GM12878 (cell line): ENCODE measurements around the gene AP1M1. TPM values are rescaled to one million over a fixed set of nuclear protein-coding genes. Genes with fewer than 3 reads are reported as not detected.
A peak's percentile ranks its signal among the peaks of the same experiment; 100 is the strongest.

Experiments used
- ATAC-seq: fragments of 200-7000 bp; cut with Tn5 transposase; 3 replicates; pipeline ENCODE4 v1.9.1; 2020; ENCODE audit warnings: mild to moderate bottlenecking, moderate library complexity
- BruUV-seq: library from RNA; stranded (reverse); fragments of 400-500 nt; replicated peaks from 2 replicates; lab custom pipeline; 2021; lab: Mats Ljungman, UMichigan
- CTCF ChIA-PET: fragments of 300-600 bp; sonication (Branson Sonifier 250); formaldehyde crosslinking; extraction: SDS; loops from one replicate; lab custom pipeline; 2021; ENCODE audit warnings: inconsistent platforms; lab: Yijun Ruan, JAX
- POLR2A ChIA-PET: fragments of 350-600 bp; formaldehyde crosslinking; extraction: SDS; loops from one replicate; lab custom pipeline; 2021; ENCODE audit warnings: inconsistent platforms; lab: Charles Lee
- RAD21 ChIA-PET: fragments of 300-600 bp; sonication (Branson Sonifier 250); formaldehyde crosslinking; loops from one replicate; lab custom pipeline; 2023; ENCODE audit warnings: antibody characterized with exemption; ENCODE audit not compliant: unreplicated experiment; lab: Charles Lee
- SMC1A ChIA-PET: fragments of 300-600 bp; sonication (Branson Sonifier 250); formaldehyde crosslinking; loops from one replicate; lab custom pipeline; 2023; ENCODE audit not compliant: unreplicated experiment, uncharacterized antibody; lab: Charles Lee
- DNase-seq: peaks from one replicate; pipeline ENCODE4 v3.0.0-alpha.2; 2011; ENCODE audit warnings: low read depth, low spot score
- FAIRE-seq: peaks from 3 replicates; lab custom pipeline; 2011; peaks lifted over from hg19 to GRCh38; lab: Jason Lieb, UNC
- H2AFZ ChIP-seq: 2 replicates; pipeline ENCODE4 v1.6.0; 2011; ENCODE audit warnings: low read depth, low read length, control low read depth; ENCODE audit not compliant: control insufficient read depth
- H3K27ac ChIP-seq: 2 replicates; pipeline ENCODE4 v1.5.1; 2011; ENCODE audit warnings: control low read depth; ENCODE audit not compliant: control insufficient read depth, insufficient read depth
- H3K27me3 ChIP-seq, 2 experiments: replicated peaks in 1 of 2; 2 replicates each; pipeline versions ENCODE4 v1.6.0 to v1.6.1; 2011; ENCODE audit warnings: low read length in 1 of 2; ENCODE audit not compliant: control insufficient read depth in 2 of 2, insufficient read depth in 2 of 2
- H3K36me3 ChIP-seq, 2 experiments: 2 replicates each; pipeline ENCODE4 v1.5.1; 2011; ENCODE audit warnings: low read length in 1 of 2; ENCODE audit not compliant: control insufficient read depth in 2 of 2, insufficient read depth in 2 of 2
- H3K4me1 ChIP-seq: 2 replicates; pipeline ENCODE4 v1.6.1; 2011; ENCODE audit warnings: mild to moderate bottlenecking, low read length, moderate library complexity, mixed read lengths; ENCODE audit not compliant: control insufficient read depth, insufficient read depth
- H3K4me2 ChIP-seq: 2 replicates; pipeline ENCODE4 v1.6.0; 2011; ENCODE audit warnings: control low read depth; ENCODE audit not compliant: control insufficient read depth, insufficient read depth
- H3K4me3 ChIP-seq: fragments of 200-600 bp; sonication (generic); 2 replicates; pipeline ENCODE4 v1.5.1; 2016
- H3K79me2 ChIP-seq: 2 replicates; pipeline ENCODE4 v1.6.0; 2011; ENCODE audit warnings: low read length; ENCODE audit not compliant: control insufficient read depth, insufficient read depth
- H3K9ac ChIP-seq: 2 replicates; pipeline ENCODE4 v1.8.0; 2011; ENCODE audit warnings: low read length, control low read depth, mixed read lengths; ENCODE audit not compliant: control insufficient read depth, insufficient read depth
- H3K9me3 ChIP-seq: replicated peaks from 3 replicates; pipeline ENCODE4 v1.5.1; 2011; ENCODE audit warnings: mild to moderate bottlenecking, low read length; ENCODE audit not compliant: control insufficient read depth, insufficient read depth
- H4K20me1 ChIP-seq: 2 replicates; pipeline ENCODE4 v1.6.0; 2011; ENCODE audit not compliant: control insufficient read depth, insufficient read depth
- CBX3 ChIP-seq: fragments of 200-600 bp; sonication (generic); IDR thresholded peaks from 2 replicates; pipeline ENCODE4 v1.6.1; 2016; ENCODE audit warnings: low read depth, borderline replicate concordance
- EED ChIP-seq: sonication (generic); IDR thresholded peaks from 2 replicates; pipeline ENCODE4 v1.6.1; 2016; ENCODE audit warnings: antibody characterized with exemption, low read depth
- HDGF ChIP-seq: fragments of 450-650 bp; IDR thresholded peaks from 2 replicates; pipeline ENCODE4 v1.6.1; 2016; ENCODE audit warnings: antibody characterized with exemption
- NFYA ChIP-seq: IDR thresholded peaks from 2 replicates; pipeline ENCODE4 v1.6.1; 2011; ENCODE audit warnings: low read depth, mild to moderate bottlenecking, low read length, improper control_type of control experiment, borderline replicate concordance
- WGBS: methylation state at CpG from one replicate; pipeline ENCODE4 v1.1.6; 2016; ENCODE audit warnings: low lambda C conversion rate; ENCODE audit not compliant: insufficient replicate concordance, insufficient coverage; ENCODE audit errors: missing lambda C conversion rate; 5-methylcytosine and 5-hydroxymethylcytosine counted together
- in situ Hi-C: fragments of 300-500 bp; cut with MboI; formaldehyde crosslinking; loops from 9 replicates; pipeline ENCODE4 v1.14.3; 2018; ENCODE audit warnings: mixed read lengths
- intact Hi-C: fragments of 100-400 bp; cut with micrococcal nuclease; formaldehyde crosslinking; loops from one replicate; pipeline ENCODE4 v1.14.2; 2022; ENCODE audit not compliant: unreplicated experiment
- polyA plus RNA-seq, 11 experiments: library from polyadenylated mRNA; depleted of rRNA in 4 of 11; unstranded in 6 of 11; stranded (reverse) in 5 of 11; fragments of >200 nt; fragmentation: Nextera tagmentation in 4 of 11; fragmentation: Illumina TruSeq in 1 of 11; extraction: Ambion mirVana in 4 of 11; extraction: Trizol in 1 of 11; gene quantifications; 1 replicate in 1 of 11; 2 replicates in 10 of 11; pipeline versions ENCODE4 v1.2.1 to v1.2.3, GENCODE V29; 2011 to 2016; ENCODE audit warnings: inconsistent platforms in 2 of 11, missing spikeins in 2 of 11, low read depth in 1 of 11
- total RNA-seq, 4 experiments: library from RNA; depleted of rRNA in 3 of 4; stranded (reverse); fragments of >200 nt in 3 of 4; fragmentation: Illumina TruSeq in 1 of 4; extraction: Trizol in 1 of 4; gene quantifications; 2 replicates each; pipeline versions ENCODE4 v1.2.1 to v1.2.3, GENCODE V29; 2013 to 2021

AP1M1 gene
- total and polyA plus RNA-seq, 10 of the 15 experiments (the other 5 are each of a cell fraction or from before 2014, with no cell fraction given) = 1.0 to 116 (median 44.7) TPM

- BruUV-seq = no TSS peak
- in situ Hi-C loops (no loop called here), intact Hi-C loops (no loop called here)
- no peak for ATAC-seq
- Histone ChIP-seq H2AFZ (no peak overlapping the region), H3K9me3 (no peaks in the 10 kb centered on the region)
- WGBS = 100% methylated on average over 6 of the region's 6 CpGs
- no peak for DNase-seq
- TF ChIP-seq NFYA (no peak), HDGF (0 out of 2 replicates have a peak, but pooled peaks have one; percentile 56)
- TF ChIP-seq, all 136 proteins: peak for 1
- H3K9ac ChIP-seq = no peak overlapping the region
- H3K4me2 ChIP-seq = no peak overlapping the region
- H3K27ac ChIP-seq = no peak overlapping the region
- H3K4me3 ChIP-seq = no peak overlapping the region
- CTCF ChIA-PET = no interaction called here
- H3K4me1 ChIP-seq = peaks cover 41% of the 10 kb centered on the region
- H4K20me1 ChIP-seq = no peaks in the 10 kb centered on the region
- SMC1A ChIA-PET = interaction anchor here (1.4 kb wide), 1 partner anchor 128 kb away, joined by 4 read pairs; no protein-coding TSS in a partner anchor
- FAIRE-seq = no peak
- no peaks in the 10 kb centered on the region for H3K79me2 ChIP-seq
- POLR2A ChIA-PET = no interaction called here
- no peaks in the 10 kb centered on the region; a peak in 1 of 4 replicates for H3K27me3 ChIP-seq
- RAD21 ChIA-PET = interaction anchor here (1.2 to 2.0 kb wide), 2 partner anchors 128 to 129 kb away, joined by 3 to 4 read pairs; no protein-coding TSS in a partner anchor
- H3K36me3 ChIP-seq = no peaks in the 10 kb centered on the region
These were observed 57.2 kb downstream of the AP1M1 start for GRCh38 chr19:16254851-16255408.

DNA sequence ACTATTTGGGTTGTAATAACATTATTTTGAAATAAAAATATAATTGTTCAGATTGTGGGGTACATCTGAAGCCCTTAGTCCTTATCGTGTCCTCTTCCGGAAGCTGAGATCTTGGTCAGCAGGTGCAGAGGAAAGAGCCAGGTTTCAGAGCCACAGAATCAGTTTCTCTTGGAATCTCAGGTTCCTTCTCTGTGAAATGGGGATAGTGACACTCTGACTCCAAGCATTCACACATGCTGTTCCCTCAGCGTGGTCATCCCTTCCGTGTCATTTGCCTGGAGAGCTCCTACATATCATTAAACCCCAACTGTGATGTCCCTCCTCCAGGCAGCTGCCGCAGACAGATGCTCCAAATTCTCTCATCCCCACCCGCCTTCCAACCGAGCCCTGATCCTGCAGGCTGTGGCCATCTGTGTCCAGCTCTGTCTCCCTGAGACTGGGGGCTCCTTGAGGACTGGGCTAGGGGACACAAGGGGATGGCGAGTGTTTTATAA, 59.8 kb downstream of the AP1M1 start:
- peaks cover 57% of the 10 kb centered on the region for H3K4me1 ChIP-seq
- POLR2A ChIA-PET = interaction anchor here (1.2 kb wide), 1 partner anchor 84 kb away, joined by 6 read pairs; no protein-coding TSS in a partner anchor

More for the DNA sequence above, 59.8 kb downstream of the AP1M1 start:
- Histone ChIP-seq H3K4me3 (no peak overlapping the region), H3K79me2 (no peaks in the 10 kb centered on the region), H3K27ac (no peak overlapping the region), H4K20me1 (no peaks in the 10 kb centered on the region), H3K27me3 (no peaks in the 10 kb centered on the region; a peak in 1 of 4 replicates), H2AFZ (no peak overlapping the region)
- intact Hi-C loops = no loop called here
- CTCF ChIA-PET = interaction anchor here (0.8 to 2.9 kb wide), 3 partner anchors 9 to 125 kb away, joined by 3 to 18 read pairs (median 5); no protein-coding TSS in a partner anchor
- FAIRE-seq = no peak
- 0 out of 2 replicates have a peak, but pooled peaks have one; percentile 15 for TF ChIP-seq EED
- TF ChIP-seq CBX3 = no peak
- TF ChIP-seq, all 136 proteins: peak for 1
- Histone ChIP-seq H3K4me2 (no peak overlapping the region; the same call in 1 of the 2 replicates), H3K36me3 (no peaks in the 10 kb centered on the region), H3K9ac (no peak overlapping the region), H3K9me3 (no peaks in the 10 kb centered on the region)
- no peak for ATAC-seq
- DNase-seq = no peak
- in situ Hi-C loops = no loop called here
- BruUV-seq = no TSS peak
- ChIA-PET SMC1A (interaction anchor here (0.8 to 1.9 kb wide), 3 partner anchors 109 to 125 kb away, joined by 3 to 4 read pairs (median 3); no protein-coding TSS in a partner anchor), RAD21 (interaction anchor here (1.0 to 2.5 kb wide), 3 partner anchors 110 to 125 kb away, joined by 3 to 10 read pairs (median 4); no protein-coding TSS in a partner anchor)
- WGBS = 65% methylated on average over 8 of the region's 8 CpGs
